ENCODE measurements around the gene TNFSF15. TPM values are rescaled to one million over a fixed set of nuclear protein-coding genes. Genes with fewer than 3 reads are reported as not detected.

TNFSF15 gene
- total RNA-seq, 1 donor from 2014 or later, result 0.37 TPM

GRCh38 chr9:114844766-114845165, 38.9 kb upstream of the TNFSF15 start:
- H3K36me3 Mint-ChIP-seq (ENCODE audit: low read depth), result peaks cover 4% of the 10 kb centered on the region
- peaks cover 17% of the 10 kb centered on the region for H3K9me3 Mint-ChIP-seq (ENCODE audit: low read depth)
- H3K4me1 Mint-ChIP-seq (ENCODE audit: low read depth), result peaks cover 9% of the 10 kb centered on the region
- H3K27ac Mint-ChIP-seq (ENCODE audit: unreplicated experiment), result no peak overlapping the region
- TF ChIP-seq CTCF (IDR thresholded peaks at IDR 0.05), result no peak
- H3K4me3 Mint-ChIP-seq (ENCODE audit: unreplicated experiment), result no peak overlapping the region
- no peaks in the 10 kb centered on the region for H3K27me3 Mint-ChIP-seq (ENCODE audit: low read depth)
- no peak for DNase-seq (ENCODE audit: low spot score)

DNA sequence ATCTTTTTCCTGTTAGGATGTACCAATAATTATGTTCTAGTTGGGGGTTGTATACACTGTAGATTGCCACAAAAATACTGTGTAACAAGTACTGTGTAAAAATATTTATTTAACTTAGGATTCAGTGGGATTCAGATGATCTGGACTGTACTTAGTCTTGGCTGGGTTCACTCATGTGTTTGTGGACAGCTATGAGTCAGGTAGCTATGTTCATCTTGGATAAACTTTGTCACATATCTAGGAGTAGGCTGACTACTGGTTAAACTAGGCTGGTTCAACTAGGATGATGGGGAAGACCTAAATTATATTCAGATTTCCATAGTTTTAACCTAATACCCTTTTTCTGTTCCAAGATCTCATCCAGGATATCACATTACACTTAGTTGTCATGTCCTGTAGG, 32.1 kb upstream of the TNFSF15 start:
- no peak for TF ChIP-seq CTCF (IDR thresholded peaks at IDR 0.05)

GRCh38 chr9:114836769-114837168, 30.9 kb upstream of the TNFSF15 start:
- Mint-ChIP-seq H3K27me3 (ENCODE audit: low read depth) (peaks cover 5% of the 10 kb centered on the region), H3K36me3 (ENCODE audit: low read depth) (peaks cover 4% of the 10 kb centered on the region), H3K9me3 (ENCODE audit: low read depth) (peaks cover 19% of the 10 kb centered on the region), H3K4me3 (ENCODE audit: unreplicated experiment) (no peak overlapping the region), H3K4me1 (ENCODE audit: low read depth) (peaks cover 5% of the 10 kb centered on the region), H3K27ac (ENCODE audit: unreplicated experiment) (no peak overlapping the region)
- DNase-seq (ENCODE audit: low spot score), result no peak
- no peak for TF ChIP-seq CTCF (IDR thresholded peaks at IDR 0.05)

More for the DNA sequence above, 32.1 kb upstream of the TNFSF15 start:
- Mint-ChIP-seq H3K4me3 (ENCODE audit: unreplicated experiment) (no peak overlapping the region), H3K36me3 (ENCODE audit: low read depth) (peaks cover 6% of the 10 kb centered on the region), H3K9me3 (ENCODE audit: low read depth) (peaks cover 18% of the 10 kb centered on the region), H3K4me1 (ENCODE audit: low read depth) (peaks cover 5% of the 10 kb centered on the region), H3K27me3 (ENCODE audit: low read depth) (peaks cover 5% of the 10 kb centered on the region), H3K27ac (ENCODE audit: unreplicated experiment) (no peak overlapping the region)
- DNase-seq (ENCODE audit: low spot score), result no peak

- Mint-ChIP-seq H3K27me3 (ENCODE audit: low read depth) (peaks cover 12% of the 10 kb centered on the region), H3K4me1 (ENCODE audit: low read depth) (peaks cover 5% of the 10 kb centered on the region), H3K27ac (ENCODE audit: unreplicated experiment) (no peak overlapping the region), H3K9me3 (ENCODE audit: low read depth) (peaks cover 11% of the 10 kb centered on the region), H3K36me3 (ENCODE audit: low read depth) (peaks cover 2% of the 10 kb centered on the region), H3K4me3 (ENCODE audit: unreplicated experiment) (no peak overlapping the region)
- no peak for DNase-seq (ENCODE audit: low spot score)
- no peak for TF ChIP-seq CTCF (IDR thresholded peaks at IDR 0.05)
Measured at GRCh38 chr9:114834386-114834785, 28.5 kb upstream of the TNFSF15 start.

DNA sequence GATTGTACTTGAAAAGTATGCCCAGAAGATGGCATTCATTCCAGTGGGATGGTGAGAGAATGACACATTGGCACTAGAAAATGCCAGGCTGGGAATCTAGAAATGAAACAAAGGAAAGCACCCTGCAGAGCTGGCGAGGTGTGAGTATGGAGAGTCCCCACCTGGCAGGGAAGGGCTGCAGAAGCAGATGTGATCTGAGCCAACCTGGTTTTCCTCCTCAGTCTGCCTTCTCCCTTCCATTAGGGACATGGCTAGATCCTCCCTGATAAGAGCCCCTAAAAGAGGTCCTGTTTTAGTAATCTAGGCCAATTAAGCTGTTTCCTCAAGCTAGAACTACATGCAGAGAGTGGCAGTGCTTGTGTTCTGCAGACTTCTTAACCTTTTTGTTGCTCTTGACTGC, 24.7 kb upstream of the TNFSF15 start:
- Mint-ChIP-seq H3K9me3 (ENCODE audit: low read depth) (peaks cover 8% of the 10 kb centered on the region), H3K36me3 (ENCODE audit: low read depth) (no peaks in the 10 kb centered on the region), H3K4me1 (ENCODE audit: low read depth) (no peaks in the 10 kb centered on the region), H3K4me3 (ENCODE audit: unreplicated experiment) (no peak overlapping the region), H3K27me3 (ENCODE audit: low read depth) (peaks cover 12% of the 10 kb centered on the region), H3K27ac (ENCODE audit: unreplicated experiment) (no peak overlapping the region)
- no peak for TF ChIP-seq CTCF (IDR thresholded peaks at IDR 0.05)
- DNase-seq (ENCODE audit: low spot score), result no peak

All from chondrocyte (in vitro differentiated cells).